Stimulated activated naive B cell treated with anti-CD40 and anti-IgM and Interleukin-4, amounts not matched to agents 10 μg/mL and 1 μg/mL and 100 μg/mL, for 72 hours (primary cell): Measurements from ENCODE around the gene HES6.

Experiments
- ATAC-seq, 2 donors: fragments of 150-1000 bp; cut with Tn5 transposase; replicated peaks; 2 replicates each; pipeline ENCODE4 v1.10.0; 2021; ENCODE audit warnings: moderate library complexity in 1 of 2
- DNase-seq: peaks from one replicate; pipeline ENCODE4 v3.0.0; 2021
- H3K27ac Mint-ChIP-seq: one replicate; pipeline ENCODE4 v1.8.0; 2022; ENCODE audit warnings: mild to moderate bottlenecking, mixed read lengths
- H3K27me3 Mint-ChIP-seq, 2 donors: one replicate each; pipeline ENCODE4 v1.8.0; 2022; ENCODE audit warnings: mixed read lengths in 2 of 2
- H3K36me3 Mint-ChIP-seq, 2 donors: one replicate each; pipeline ENCODE4 v1.8.0; 2022; ENCODE audit warnings: mixed read lengths in 2 of 2, mild to moderate bottlenecking in 1 of 2
- H3K4me1 Mint-ChIP-seq, 2 donors: one replicate each; pipeline ENCODE4 v1.8.0; 2022; ENCODE audit warnings: mixed read lengths in 2 of 2, mild to moderate bottlenecking in 1 of 2
- H3K4me3 Mint-ChIP-seq, 2 donors: one replicate each; pipeline ENCODE4 v1.8.0; 2022; ENCODE audit warnings: mild to moderate bottlenecking in 2 of 2, mixed read lengths in 2 of 2, moderate library complexity in 1 of 2
- H3K9me3 Mint-ChIP-seq, 2 donors: one replicate each; pipeline ENCODE4 v1.8.0; 2022; ENCODE audit warnings: mixed read lengths in 2 of 2, mild to moderate bottlenecking in 1 of 2

HES6 gene

DNA sequence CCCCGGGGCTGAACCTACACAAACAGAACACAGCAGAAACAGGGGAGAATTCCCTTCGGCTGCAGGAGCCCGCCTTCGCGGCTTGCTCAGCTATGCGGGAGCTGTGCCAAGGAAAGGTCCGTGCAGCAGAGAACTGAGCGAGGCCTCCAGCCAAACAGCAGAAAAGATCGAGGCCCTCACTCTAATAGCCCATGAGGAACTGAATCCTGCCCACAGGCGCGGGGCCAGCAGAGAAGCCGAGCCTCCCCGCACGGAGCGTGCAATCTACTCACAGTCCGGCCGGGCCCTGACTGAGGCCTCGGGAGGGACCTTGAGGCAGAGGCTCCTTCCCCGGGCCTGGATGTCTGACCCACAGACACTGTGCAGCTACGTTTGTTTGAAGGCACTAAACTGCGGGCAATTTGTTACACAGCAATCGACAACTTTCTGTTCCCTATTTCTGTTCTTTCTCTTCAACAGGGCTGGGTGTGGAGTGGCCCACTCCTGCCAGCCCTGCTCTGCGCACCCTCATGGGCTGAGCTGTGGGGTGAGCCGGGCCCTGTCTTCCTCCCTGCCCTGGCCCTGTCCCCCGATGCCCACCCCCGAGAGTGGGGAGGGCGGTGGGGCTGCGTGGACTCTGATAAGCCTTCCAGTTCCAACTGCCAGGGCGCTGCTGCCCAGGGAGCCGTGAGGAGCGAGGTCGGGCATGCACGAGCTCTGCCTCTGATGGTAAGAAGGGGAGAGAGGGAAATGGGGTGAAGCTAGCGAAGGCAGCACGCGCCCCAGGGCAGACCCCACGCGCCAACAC is 13.7 kb downstream of the HES6 start:
- Mint-ChIP-seq H3K4me1 (peaks cover 11 to 26% of the 10 kb centered on the region in 2 donors), H3K36me3 (peaks cover 28 to 44% of the 10 kb centered on the region in 2 donors), H3K4me3 (no peak overlapping the region), H3K27me3 (peaks cover 0 to 5% of the 10 kb centered on the region in 2 donors), H3K9me3 (no peaks in the 10 kb centered on the region), H3K27ac (no peak overlapping the region)
- ATAC-seq: peak; percentile 52 to 54
- DNase-seq: no peak

DNA sequence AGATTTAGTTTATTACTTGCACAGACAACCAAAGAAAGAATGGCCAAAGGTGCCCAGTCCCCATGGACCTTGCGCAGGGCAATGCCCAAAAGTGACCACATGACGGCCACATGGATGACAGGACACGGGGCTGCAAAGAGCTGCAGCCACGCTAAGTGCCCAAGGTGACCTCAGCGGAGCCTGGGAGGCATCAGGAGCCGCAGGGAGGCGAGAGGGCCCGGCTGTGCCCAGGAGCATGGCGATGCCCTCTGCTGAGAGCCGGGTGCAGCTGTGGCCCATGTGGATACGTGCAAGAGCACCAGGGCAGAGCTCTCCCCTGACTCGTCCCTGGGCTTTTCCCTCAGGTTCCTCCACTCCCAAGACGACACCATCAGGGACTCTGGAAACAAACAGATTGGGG is 14.7 kb downstream of the HES6 start:
- Mint-ChIP-seq H3K9me3 (no peaks in the 10 kb centered on the region), H3K4me1 (peaks cover 5 to 17% of the 10 kb centered on the region in 2 donors), H3K4me3 (no peak overlapping the region), H3K36me3 (peaks cover 28 to 39% of the 10 kb centered on the region in 2 donors), H3K27ac (no peak overlapping the region), H3K27me3 (no peaks in the 10 kb centered on the region)
- no peak for ATAC-seq
- DNase-seq: no peak

DNA sequence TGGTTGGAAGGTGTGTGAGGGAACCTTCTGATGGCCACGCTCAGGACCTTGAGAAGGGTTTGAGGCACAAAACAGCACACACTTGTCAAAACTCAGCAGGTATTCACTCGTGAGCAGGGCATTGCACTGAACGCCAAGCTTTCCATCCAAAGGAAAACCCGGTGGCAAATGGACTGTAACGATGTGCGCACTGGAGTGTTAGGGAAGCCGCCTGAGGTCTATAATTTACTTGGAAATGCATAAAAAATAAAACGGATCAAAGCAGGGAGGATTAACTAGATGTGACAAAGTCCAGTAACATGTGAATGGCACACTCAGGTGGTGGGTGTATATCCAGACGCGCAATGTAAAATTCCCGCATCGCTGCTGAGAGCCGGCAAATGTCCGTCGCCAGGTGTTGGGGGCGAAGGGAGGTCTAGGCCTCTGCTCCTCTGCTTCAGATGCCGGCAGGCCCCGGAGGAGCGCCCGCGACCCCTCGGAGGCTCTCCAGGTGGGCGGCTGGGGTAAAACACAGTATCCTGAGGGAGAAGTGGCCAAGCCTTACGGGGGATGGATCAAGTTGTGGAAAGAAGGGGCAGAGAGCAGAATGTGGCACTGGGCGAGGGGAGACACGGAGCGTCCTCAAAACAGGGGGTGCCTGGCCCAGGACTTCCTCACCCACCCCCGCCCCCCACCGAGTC is 15.3 kb downstream of the HES6 start:
- no peaks in the 10 kb centered on the region for H3K9me3 Mint-ChIP-seq
- H3K27me3 Mint-ChIP-seq: no peaks in the 10 kb centered on the region
- no peak overlapping the region for H3K27ac Mint-ChIP-seq
- DNase-seq: no peak
- peaks cover 28 to 34% of the 10 kb centered on the region in 2 donors for H3K36me3 Mint-ChIP-seq
- no peak for ATAC-seq
- H3K4me1 Mint-ChIP-seq: peaks cover 5 to 17% of the 10 kb centered on the region in 2 donors
- no peak overlapping the region for H3K4me3 Mint-ChIP-seq

DNA sequence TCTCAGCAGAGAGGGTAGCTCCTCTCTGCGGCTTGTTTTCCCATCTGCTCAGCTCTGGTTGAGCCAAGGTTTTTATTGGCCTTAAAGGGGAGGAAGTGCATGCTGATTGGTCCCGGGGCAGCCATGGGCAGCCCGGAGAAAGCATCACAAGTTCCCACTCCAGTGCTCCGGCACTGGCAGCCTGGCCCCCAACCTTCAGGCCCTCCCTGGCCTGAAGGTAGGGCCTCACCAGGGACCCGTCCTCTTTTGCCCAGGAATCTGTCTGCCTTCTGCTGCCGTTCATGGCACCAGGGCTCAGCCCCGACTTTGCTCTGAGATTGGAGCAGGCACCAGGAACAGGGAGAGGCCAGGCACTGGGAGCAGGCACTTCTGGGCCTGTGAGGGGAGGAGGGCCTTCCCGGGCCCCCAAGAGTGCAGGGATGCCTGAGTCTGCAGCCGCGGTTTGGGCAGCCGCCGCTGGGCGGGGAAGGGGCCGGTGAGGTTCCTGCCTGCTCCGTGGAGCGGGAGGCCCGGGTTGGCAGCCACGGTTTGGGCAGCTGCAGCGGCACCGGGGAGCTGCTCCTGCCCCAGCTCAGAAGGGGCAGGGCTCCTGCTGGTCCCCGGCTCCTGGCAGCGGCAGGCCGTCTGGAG is 18.8 kb downstream of the HES6 start:
- H3K27ac Mint-ChIP-seq: no peak overlapping the region
- H3K4me3 Mint-ChIP-seq: no peak overlapping the region
- ATAC-seq: peak in 1 of 2 donors; percentile 27
- no peaks in the 10 kb centered on the region for H3K9me3 Mint-ChIP-seq
- peaks cover 0 to 8% of the 10 kb centered on the region in 2 donors for H3K4me1 Mint-ChIP-seq
- DNase-seq: no peak
- peaks cover 12 to 14% of the 10 kb centered on the region in 2 donors for H3K36me3 Mint-ChIP-seq
- H3K27me3 Mint-ChIP-seq: peaks cover 8 to 18% of the 10 kb centered on the region in 2 donors

DNA sequence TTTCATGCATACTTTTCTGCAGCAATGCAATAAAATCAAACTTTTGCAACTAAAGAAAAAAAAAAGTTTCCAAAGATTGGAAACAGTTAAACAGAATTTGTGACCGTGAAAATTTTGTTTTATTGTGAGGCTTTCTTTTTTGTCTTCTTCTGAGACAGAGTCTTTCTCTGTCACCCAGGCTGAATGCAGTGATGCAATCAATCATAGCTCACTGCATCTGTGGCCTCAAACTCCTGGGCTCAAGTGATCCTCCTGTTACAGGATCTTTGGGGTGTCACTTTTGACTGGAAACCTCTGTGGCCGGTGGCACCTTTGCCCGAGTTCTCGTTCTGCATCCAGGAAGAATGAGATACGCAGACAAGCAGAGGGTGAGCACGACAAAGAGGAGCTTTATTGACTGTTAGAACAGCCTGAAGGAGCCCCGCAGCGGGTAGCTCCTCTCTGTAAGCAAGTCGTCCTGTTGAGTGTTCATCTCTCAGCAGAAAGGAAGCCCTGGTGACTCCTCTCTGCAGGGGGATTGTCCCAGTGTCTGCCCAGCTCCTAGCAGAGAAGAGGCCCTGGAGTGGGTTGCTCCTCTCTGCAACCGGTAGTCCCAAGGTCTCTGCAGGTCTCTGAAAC is 19.5 kb downstream of the HES6 start:
- H3K9me3 Mint-ChIP-seq: no peaks in the 10 kb centered on the region
- DNase-seq (no peak), ATAC-seq (no peak)
- H3K27me3 Mint-ChIP-seq: peaks cover 8 to 21% of the 10 kb centered on the region in 2 donors
- H3K36me3 Mint-ChIP-seq: peaks cover 7 to 9% of the 10 kb centered on the region in 2 donors
- no peak overlapping the region for H3K4me3 Mint-ChIP-seq
- H3K4me1 Mint-ChIP-seq: peaks cover 0 to 2% of the 10 kb centered on the region in 2 donors
- no peak overlapping the region for H3K27ac Mint-ChIP-seq

DNA sequence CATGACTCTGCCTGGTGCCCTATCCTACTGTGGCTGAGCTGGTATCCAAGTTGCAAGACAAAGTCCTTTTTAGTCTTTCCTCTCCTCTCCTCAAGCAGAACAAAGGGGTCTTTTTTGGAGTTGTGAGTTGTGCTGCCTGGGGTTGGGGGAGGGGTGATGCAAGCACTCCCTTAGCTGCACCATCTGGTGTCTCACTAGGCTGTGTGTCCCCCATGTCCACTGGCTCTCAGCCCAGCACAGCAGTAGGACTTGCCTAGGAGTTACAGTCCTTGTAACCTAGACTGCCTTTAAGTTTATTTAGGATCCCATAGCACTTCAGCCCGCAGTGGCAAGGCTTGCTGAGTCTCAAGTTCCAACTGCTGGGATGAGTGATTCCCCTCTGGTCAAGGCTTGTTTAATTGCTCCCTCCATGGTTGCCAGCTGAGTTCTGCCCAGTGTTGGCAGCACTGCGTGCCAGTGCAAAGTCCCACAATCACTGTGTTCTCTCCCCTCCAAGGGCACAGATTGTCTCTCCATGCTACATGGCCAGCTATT is 23.1 kb downstream of the HES6 start:
- no peaks in the 10 kb centered on the region for H3K9me3 Mint-ChIP-seq
- peaks cover 0 to 4% of the 10 kb centered on the region in 2 donors for H3K36me3 Mint-ChIP-seq
- H3K27me3 Mint-ChIP-seq: peaks cover 8 to 40% of the 10 kb centered on the region in 2 donors
- H3K4me1 Mint-ChIP-seq: no peaks in the 10 kb centered on the region
- no peak overlapping the region for H3K27ac Mint-ChIP-seq
- ATAC-seq (no peak), DNase-seq (no peak)
- no peak overlapping the region for H3K4me3 Mint-ChIP-seq

DNA sequence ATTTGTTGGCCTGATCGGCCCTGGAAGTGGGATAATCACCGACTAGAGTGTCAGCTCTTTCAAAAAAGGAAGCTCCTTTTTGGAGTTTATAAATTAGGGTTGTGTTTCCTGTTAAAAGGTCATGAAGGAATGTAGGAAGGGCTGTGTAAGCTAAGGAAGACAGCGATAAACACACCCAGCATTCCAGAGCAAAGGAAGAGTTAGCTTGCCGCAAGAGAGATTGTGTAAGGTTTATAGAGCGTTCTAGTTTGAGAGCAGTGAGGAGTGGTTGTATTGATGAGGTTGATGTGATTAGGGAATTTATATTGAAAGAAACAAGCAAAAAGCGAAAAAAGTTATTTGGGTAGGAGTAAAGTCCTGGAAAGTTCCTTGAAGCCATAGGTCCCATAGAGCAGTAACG is 32.8 kb downstream of the HES6 start:
- Mint-ChIP-seq H3K4me3 (no peak overlapping the region), H3K36me3 (peaks cover 4 to 8% of the 10 kb centered on the region in 2 donors), H3K9me3 (no peaks in the 10 kb centered on the region), H3K27me3 (no peaks in the 10 kb centered on the region), H3K4me1 (peaks cover 8 to 17% of the 10 kb centered on the region in 2 donors), H3K27ac (no peak overlapping the region)
- no peak for ATAC-seq
- no peak for DNase-seq

DNA sequence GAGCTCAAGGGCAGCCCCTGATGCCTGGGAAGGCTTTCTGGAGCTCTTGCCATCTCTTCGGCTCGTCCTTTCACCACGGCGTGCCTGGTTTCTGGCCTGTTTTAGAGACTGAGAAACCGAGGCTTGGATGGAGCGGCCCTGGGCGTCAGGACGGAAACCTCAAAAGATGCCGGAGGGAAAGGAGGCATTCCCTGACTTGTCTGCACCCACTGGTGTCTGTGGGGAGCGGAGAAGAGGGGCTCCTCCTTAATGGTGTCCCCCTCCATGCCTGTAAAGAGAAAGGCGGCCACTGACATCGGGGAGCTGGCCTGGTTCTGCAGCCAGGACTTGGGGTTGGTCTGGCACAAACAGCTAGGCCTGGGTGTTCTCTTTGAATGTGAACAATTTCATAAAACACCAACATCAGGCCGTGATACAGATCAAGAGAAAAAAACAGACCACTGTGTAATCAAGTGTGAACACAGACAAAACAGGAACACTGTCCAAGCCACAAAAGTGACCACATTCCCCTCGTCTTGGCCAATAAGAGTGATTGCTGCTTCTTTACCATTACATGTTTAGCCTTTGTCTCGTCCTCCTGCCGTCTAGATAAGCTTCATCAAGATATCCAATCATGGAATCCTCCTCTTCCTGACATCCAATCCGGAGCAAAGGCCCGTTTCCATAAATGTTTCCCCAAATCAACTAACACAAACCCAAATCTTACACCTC is 35.7 kb downstream of the HES6 start:
- no peaks in the 10 kb centered on the region for H3K9me3 Mint-ChIP-seq
- peak overlapping the region; percentile 89 for H3K27ac Mint-ChIP-seq
- no peaks in the 10 kb centered on the region for H3K27me3 Mint-ChIP-seq
- peaks cover 20 to 42% of the 10 kb centered on the region in 2 donors for H3K4me1 Mint-ChIP-seq
- H3K36me3 Mint-ChIP-seq: peaks cover 10 to 13% of the 10 kb centered on the region in 2 donors
- peak; percentile 10 to 17 for ATAC-seq
- H3K4me3 Mint-ChIP-seq: peak overlapping the region; percentile 77 to 82
- DNase-seq: no peak

DNA sequence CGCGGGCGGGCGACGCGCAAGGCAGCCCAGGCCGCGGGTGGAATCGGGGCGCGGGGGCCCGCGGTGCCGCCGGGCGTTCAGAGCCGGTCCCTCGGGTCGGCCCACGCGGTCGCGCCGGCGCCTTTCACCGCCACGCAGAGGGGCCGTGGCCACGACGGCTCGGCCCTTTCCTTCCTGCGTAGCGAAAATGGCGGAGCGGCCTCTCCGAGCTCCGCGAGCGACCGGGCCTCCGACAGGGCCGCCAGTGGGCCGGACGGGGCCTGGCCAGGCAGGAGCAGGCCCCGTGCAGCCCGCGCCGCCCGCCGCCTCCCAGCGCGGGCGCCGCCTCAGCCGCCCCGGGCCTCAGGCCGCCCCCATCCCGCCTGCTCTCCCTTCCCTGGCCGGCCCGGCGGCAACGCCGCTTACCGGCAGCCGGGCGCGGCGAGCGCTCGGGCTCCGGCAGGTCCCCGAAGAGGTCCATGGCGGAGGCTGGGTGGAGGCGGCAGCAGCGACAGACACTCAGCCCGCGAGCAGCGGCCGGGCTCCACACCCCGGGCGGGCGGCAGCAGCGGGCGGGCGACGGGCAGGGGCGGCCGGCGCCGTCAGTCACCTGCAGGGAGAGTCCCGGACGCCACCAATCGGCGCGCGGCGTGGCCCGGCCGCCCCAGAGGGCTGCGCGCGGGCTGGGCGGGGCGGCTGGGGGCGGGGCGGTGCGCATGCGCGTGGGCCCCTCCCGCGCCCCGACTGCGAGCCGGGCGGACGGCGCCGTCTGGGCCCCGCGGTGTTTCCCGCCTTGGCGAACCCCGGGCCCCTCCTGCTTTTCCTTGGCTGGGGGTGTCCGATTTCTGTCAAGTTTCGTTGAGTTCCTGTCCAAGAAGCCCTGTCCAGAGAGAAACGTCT is 36.5 kb downstream of the HES6 start, which contains the start of gene ILKAP:
Gene ILKAP (minus strand): TSS at position 602 of the 879 bp plus-strand sequence. CDS start 142 bp downstream, at position 460.
- ATAC-seq: peak; percentile 96 to 97
- Mint-ChIP-seq H3K4me1 (peaks cover 23 to 47% of the 10 kb centered on the region in 2 donors), H3K27me3 (no peaks in the 10 kb centered on the region), H3K4me3 (peak within 1 kb of the TSS; percentile 87 to 88), H3K27ac (peak within 1 kb of the TSS; percentile 90), H3K36me3 (peaks cover 14 to 16% of the 10 kb centered on the region in 2 donors), H3K9me3 (no peaks in the 10 kb centered on the region)
- peak; percentile 85 for DNase-seq

DNA sequence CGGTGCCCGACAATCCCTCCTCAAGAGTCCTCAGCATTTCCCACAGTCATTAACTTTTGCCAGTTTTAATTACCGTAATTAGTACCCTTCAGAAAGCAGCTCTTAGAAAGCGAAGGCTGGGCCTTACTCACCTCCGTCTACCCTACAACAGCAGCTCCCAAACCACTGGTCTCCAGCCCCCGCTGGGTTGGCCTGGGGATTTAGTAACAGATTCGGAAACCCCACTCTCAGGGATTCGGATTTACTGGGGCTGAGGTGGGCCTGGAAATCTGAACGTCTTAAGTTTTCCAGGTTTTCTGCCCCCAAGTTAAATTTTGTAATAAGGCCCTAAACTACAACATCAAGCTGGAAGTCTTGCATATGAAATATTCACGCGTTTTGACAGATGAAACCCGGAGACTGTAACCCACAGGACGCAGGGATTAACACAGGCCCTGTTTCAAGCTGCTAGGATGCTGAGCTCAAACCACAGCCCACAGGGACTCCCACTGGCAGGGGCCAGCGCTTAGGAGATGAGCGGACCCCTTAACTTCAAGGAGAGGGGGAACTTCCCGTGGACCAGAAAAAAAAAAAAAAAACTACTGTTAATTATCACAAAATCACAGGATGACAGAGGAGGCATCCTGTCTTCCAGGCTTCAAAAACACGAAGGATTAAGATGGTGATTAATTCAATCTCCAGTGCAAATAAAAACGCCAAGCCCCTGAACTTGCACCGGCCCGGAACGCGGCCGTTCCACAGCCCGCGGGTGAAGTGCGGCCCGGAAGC is 37.3 kb downstream of the HES6 start:
- DNase-seq: no peak
- peaks cover 16% of the 10 kb centered on the region in 2 donors for H3K36me3 Mint-ChIP-seq
- H3K9me3 Mint-ChIP-seq: no peaks in the 10 kb centered on the region
- H3K27me3 Mint-ChIP-seq: no peaks in the 10 kb centered on the region
- H3K27ac Mint-ChIP-seq: peak overlapping the region; percentile 90
- peak overlapping the region; percentile 87 to 88 for H3K4me3 Mint-ChIP-seq
- H3K4me1 Mint-ChIP-seq: peaks cover 26 to 53% of the 10 kb centered on the region in 2 donors
- no peak for ATAC-seq

DNA sequence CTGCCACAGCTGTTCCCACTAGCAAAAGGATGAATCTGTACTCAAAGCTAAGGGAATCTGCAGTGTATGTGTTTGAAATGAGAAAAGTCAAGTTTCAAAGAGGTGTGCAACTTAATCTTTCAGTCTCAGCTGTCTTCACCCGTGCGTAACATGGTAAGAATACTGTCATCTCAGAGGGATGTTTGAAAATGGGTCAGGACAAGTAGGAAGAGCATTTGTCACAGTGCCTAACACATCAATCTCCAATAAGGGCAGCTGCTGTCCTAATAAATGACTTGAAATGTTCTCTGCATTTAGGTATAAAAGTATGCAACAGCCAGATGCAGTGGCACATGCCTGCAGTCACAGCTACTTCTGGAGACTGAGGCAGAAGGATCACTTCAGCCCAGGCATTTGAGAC is 49.4 kb downstream of the HES6 start:
- DNase-seq (no peak), ATAC-seq (no peak)
- no peak overlapping the region for H3K4me3 Mint-ChIP-seq
- no peaks in the 10 kb centered on the region for H3K9me3 Mint-ChIP-seq
- peaks cover 36 to 54% of the 10 kb centered on the region in 2 donors for H3K36me3 Mint-ChIP-seq
- H3K27ac Mint-ChIP-seq: no peak overlapping the region
- H3K4me1 Mint-ChIP-seq: peaks cover 0 to under 1% of the 10 kb centered on the region in 2 donors
- no peaks in the 10 kb centered on the region for H3K27me3 Mint-ChIP-seq
